ENCODE measurements around the gene NSMCE1. TPM values are rescaled to one million over a fixed set of nuclear protein-coding genes. Genes with fewer than 3 reads are reported as not detected.

NSMCE1 gene
- total RNA-seq, 1 experiment from 2014 or later, result 45.7 TPM

DNA sequence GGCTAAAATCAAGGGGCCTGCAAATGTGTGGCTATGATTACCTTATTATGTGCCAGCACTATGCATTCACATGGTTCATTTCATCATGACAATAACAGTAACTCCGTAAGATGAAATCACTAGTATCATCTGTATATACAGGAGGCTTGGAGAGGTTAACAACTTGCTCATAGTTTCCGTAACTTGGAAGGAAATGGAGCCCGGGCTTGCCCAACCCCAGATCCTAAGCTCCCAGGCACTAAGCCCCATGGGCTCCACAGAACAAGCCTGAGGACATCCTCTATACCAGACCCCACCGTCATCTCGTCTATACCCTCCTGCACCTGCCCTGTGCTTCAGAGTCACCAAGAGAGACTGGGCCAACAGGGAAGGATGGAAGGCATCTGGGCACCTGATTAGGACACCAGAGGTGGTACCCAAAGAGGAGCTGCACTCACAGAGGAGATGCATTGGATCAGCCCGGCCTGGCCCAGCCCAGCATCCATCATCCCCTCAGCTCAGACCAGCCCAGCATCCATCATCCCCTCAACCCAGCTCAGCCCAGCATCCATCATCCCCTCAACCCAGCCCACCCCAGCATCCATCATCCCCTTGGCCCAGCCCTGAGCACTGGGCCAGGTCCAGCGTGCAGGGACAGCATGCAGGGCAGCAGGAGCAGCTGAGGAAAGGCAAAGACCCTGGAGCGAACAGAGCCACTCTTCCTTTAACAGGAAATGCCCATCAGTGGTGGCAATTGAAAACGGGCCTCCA, 28.5 kb downstream of the NSMCE1 start:
- no peak for DNase-seq (ENCODE audit: low spot score)
- Histone ChIP-seq H3K27me3 (replicated peaks; ENCODE audit: insufficient read depth, low read depth, low read length, poor library complexity) (no peaks in the 10 kb centered on the region), H3K27ac (ENCODE audit: low read depth, low read length, poor library complexity, severe bottlenecking) (no peak overlapping the region), H3K36me3 (ENCODE audit: insufficient read depth, low read length, poor library complexity, severe bottlenecking) (no peaks in the 10 kb centered on the region), H3K9me3 (ENCODE audit: low read depth, low read length, poor library complexity, severe bottlenecking) (no peaks in the 10 kb centered on the region), H3K4me1 (ENCODE audit: insufficient read depth, low read length, poor library complexity, severe bottlenecking) (peaks cover 47% of the 10 kb centered on the region), H3K4me3 (ENCODE audit: low read depth, low read length, poor library complexity, severe bottlenecking) (no peak overlapping the region)
- ChIA-PET POLR2A (ENCODE audit: low non-redundant PET) (no interaction called here), CTCF (interaction anchor here (0.9 kb wide), 1 partner anchor 127 kb away, joined by 4 read pairs; no protein-coding TSS in a partner anchor)
- BruUV-seq (replicated peaks), result no TSS peak
- intact Hi-C loops (cut with micrococcal nuclease; ENCODE audit: unreplicated experiment), result no loop called here
- TF ChIP-seq, protein P1, sequence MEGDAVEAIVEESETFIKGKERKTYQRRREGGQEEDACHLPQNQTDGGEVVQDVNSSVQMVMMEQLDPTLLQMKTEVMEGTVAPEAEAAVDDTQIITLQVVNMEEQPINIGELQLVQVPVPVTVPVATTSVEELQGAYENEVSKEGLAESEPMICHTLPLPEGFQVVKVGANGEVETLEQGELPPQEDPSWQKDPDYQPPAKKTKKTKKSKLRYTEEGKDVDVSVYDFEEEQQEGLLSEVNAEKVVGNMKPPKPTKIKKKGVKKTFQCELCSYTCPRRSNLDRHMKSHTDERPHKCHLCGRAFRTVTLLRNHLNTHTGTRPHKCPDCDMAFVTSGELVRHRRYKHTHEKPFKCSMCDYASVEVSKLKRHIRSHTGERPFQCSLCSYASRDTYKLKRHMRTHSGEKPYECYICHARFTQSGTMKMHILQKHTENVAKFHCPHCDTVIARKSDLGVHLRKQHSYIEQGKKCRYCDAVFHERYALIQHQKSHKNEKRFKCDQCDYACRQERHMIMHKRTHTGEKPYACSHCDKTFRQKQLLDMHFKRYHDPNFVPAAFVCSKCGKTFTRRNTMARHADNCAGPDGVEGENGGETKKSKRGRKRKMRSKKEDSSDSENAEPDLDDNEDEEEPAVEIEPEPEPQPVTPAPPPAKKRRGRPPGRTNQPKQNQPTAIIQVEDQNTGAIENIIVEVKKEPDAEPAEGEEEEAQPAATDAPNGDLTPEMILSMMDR (conservative IDR thresholded peaks at IDR 0.05; ENCODE audit: low read depth, low read length), result no peak
- no peak for TF ChIP-seq EZH2 (IDR thresholded peaks at IDR 0.05; ENCODE audit: borderline replicate concordance, low read depth, low read length, poor library complexity, severe bottlenecking)

DNA sequence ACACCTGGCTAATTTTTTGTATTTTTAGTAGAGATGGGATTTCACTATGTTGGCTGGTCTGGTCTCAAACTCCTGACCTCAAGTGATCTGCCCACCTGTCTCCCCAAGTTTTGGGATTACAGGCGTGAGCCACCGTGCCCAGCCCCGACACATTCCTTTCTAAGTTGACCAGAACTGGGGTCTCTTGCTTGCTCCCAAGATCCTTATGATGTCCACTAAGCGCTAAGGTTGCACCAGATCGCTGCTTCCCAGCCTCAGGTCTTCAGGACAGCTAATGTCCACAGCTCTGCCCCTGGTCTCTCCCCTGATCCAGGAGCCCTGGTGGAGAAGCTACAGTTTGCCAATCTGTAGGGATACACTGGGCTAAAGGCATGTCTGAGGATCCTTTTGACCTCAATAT, 29.5 kb downstream of the NSMCE1 start:
- no TSS peak for BruUV-seq (replicated peaks)
- intact Hi-C loops (cut with micrococcal nuclease; ENCODE audit: unreplicated experiment), result no loop called here
- no peaks in the 10 kb centered on the region for H3K27me3 ChIP-seq (replicated peaks; ENCODE audit: insufficient read depth, low read depth, low read length, poor library complexity)
- TF ChIP-seq EZH2 (IDR thresholded peaks at IDR 0.05; ENCODE audit: borderline replicate concordance, low read depth, low read length, poor library complexity, severe bottlenecking), result no peak
- TF ChIP-seq, protein P1 (conservative IDR thresholded peaks at IDR 0.05; ENCODE audit: low read depth, low read length), result no peak
- H3K36me3 ChIP-seq (ENCODE audit: insufficient read depth, low read length, poor library complexity, severe bottlenecking), result no peaks in the 10 kb centered on the region
- POLR2A ChIA-PET (ENCODE audit: low non-redundant PET), result no interaction called here
- CTCF ChIA-PET, result no interaction called here
- no peaks in the 10 kb centered on the region for H3K9me3 ChIP-seq (ENCODE audit: low read depth, low read length, poor library complexity, severe bottlenecking)
- H3K4me1 ChIP-seq (ENCODE audit: insufficient read depth, low read length, poor library complexity, severe bottlenecking), result peaks cover 42% of the 10 kb centered on the region
- no peak overlapping the region for H3K4me3 ChIP-seq (ENCODE audit: low read depth, low read length, poor library complexity, severe bottlenecking)
- DNase-seq (ENCODE audit: low spot score), result no peak
- H3K27ac ChIP-seq (ENCODE audit: low read depth, low read length, poor library complexity, severe bottlenecking), result no peak overlapping the region

DNA sequence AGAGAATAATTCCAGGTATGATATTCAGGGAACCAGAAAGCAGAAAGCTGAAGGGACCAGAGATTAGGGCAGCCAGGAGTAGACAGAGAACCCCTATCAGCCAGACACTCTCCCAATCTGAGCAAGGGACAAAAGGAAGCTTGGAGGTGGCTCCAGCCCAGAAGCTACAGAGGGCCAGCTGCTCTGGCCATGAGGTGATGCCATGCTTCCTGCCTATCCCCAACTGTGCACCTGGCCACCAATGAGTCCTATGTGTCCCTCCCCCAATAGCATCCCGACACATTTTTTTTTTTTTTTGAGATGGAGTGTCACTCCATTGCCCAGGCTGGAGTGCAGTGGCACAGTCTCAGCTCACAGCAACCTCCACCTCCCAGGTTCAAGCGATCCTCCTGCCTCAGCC, 30.0 kb downstream of the NSMCE1 start:
- H3K9me3 ChIP-seq (ENCODE audit: low read depth, low read length, poor library complexity, severe bottlenecking), result no peaks in the 10 kb centered on the region
- no peak for DNase-seq (ENCODE audit: low spot score)
- H3K27ac ChIP-seq (ENCODE audit: low read depth, low read length, poor library complexity, severe bottlenecking), result no peak overlapping the region
- H3K27me3 ChIP-seq (replicated peaks; ENCODE audit: insufficient read depth, low read depth, low read length, poor library complexity), result no peaks in the 10 kb centered on the region
- intact Hi-C loops (cut with micrococcal nuclease; ENCODE audit: unreplicated experiment), result no loop called here
- H3K36me3 ChIP-seq (ENCODE audit: insufficient read depth, low read length, poor library complexity, severe bottlenecking), result no peaks in the 10 kb centered on the region
- H3K4me1 ChIP-seq (ENCODE audit: insufficient read depth, low read length, poor library complexity, severe bottlenecking), result peaks cover 38% of the 10 kb centered on the region
- no peak overlapping the region for H3K4me3 ChIP-seq (ENCODE audit: low read depth, low read length, poor library complexity, severe bottlenecking)
- CTCF ChIA-PET, result no interaction called here
- TF ChIP-seq, protein P1 (conservative IDR thresholded peaks at IDR 0.05; ENCODE audit: low read depth, low read length), result no peak
- no peak for TF ChIP-seq EZH2 (IDR thresholded peaks at IDR 0.05; ENCODE audit: borderline replicate concordance, low read depth, low read length, poor library complexity, severe bottlenecking)
- POLR2A ChIA-PET (ENCODE audit: low non-redundant PET), result no interaction called here
- BruUV-seq (replicated peaks), result no TSS peak

All from A673 (cell line).